Psoas muscle (tissue), 8 donors: ENCODE data around the gene CACNA1E. TPM values are rescaled to one million over a fixed set of nuclear protein-coding genes. Genes with fewer than 3 reads are reported as not detected.

Source experiments
- ATAC-seq, 4 donors: fragments of 200-7000 bp; cut with Tn5 transposase; one replicate each; pipeline ENCODE4 v1.9.1; 2020; ENCODE audit warnings: moderate library complexity in 3 of 4, mild to moderate bottlenecking in 2 of 4
- DNase-seq, 2 donors: peaks; one replicate each; pipeline ENCODE4 v3.0.0-alpha.2; 2020
- H3K27ac ChIP-seq: fragments of 200-600 bp; one replicate; pipeline ENCODE4 v1.8.0; 2022
- H3K27me3 ChIP-seq, 3 donors: fragments of 200-600 bp in 1 of 3; one replicate each; pipeline versions ENCODE4 v1.6.1 to v1.8.0; 2013 to 2022; ENCODE audit warnings: low read length in 2 of 3, mild to moderate bottlenecking in 2 of 3, moderate library complexity in 1 of 3; ENCODE audit not compliant: insufficient read depth in 3 of 3
- H3K36me3 ChIP-seq, 2 donors: fragments of 200-600 bp in 1 of 2; one replicate each; pipeline versions ENCODE4 v1.6.1 to v1.8.0; 2013 to 2022; ENCODE audit warnings: low read depth in 1 of 2, mild to moderate bottlenecking in 1 of 2, moderate library complexity in 1 of 2; ENCODE audit not compliant: insufficient read depth in 1 of 2
- H3K4me1 ChIP-seq: fragments of 200-600 bp; one replicate; pipeline ENCODE4 v1.8.0; 2022
- H3K4me3 ChIP-seq: fragments of 200-600 bp; one replicate; pipeline ENCODE4 v1.8.0; 2022; ENCODE audit warnings: mild to moderate bottlenecking
- H3K9me3 ChIP-seq: fragments of 200-600 bp; one replicate; pipeline ENCODE4 v1.8.0; 2022
- CTCF ChIP-seq: fragments of 200-600 bp; IDR thresholded peaks from one replicate; pipeline ENCODE4 v1.8.0; 2022; ENCODE audit warnings: antibody characterized with exemption
- WGBS, 3 donors: extraction: QIAGEN DNeasy Blood & Tissue Kit; methylation state at CpG; one replicate each; pipeline versions ENCODE4 v1.1.6 to v1.1.7; 2013; 5-methylcytosine and 5-hydroxymethylcytosine counted together
- intact Hi-C, 2 donors: fragments of 100-400 bp; cut with DNase I; formaldehyde crosslinking; loops; one replicate each; pipeline versions ENCODE4 v1.11.0 to v1.14.2; 2022
- polyA plus RNA-seq, 3 donors: library from polyadenylated mRNA; stranded (reverse); fragments of 200-250 nt; gene quantifications; one replicate each; pipeline ENCODE4 v1.2.3, GENCODE V29; 2013
- total RNA-seq, 4 donors: library from RNA; stranded (reverse); fragmentation: NEBNext Ultra II Directional in 2 of 4; extraction: Animal tissue kit (Norgen Biotek cat#: 25700) in 2 of 4; gene quantifications; one replicate each; pipeline versions ENCODE4 v1.2.1 to v1.2.4, GENCODE V29; 2021 to 2023
- donor health status: healthy with polysubstance abuse.
- donor health status: DM: no; HTN: no; CAD: no; lungs with moderate emphysema.
- donor health status: Bipolar disorder and iron deficiency.
- donor health status: healthy.
- donor health status: DM: yes; HTN: yes; CAD: no.
- donor health status: DM: no; HTN: no; CAD: no.
- donor health status: DM: no; HTN: no; CAD: no.
- donor health status: DM: yes; HTN: yes; CAD: no.

CACNA1E gene
- total and polyA plus RNA-seq, 7 donors = 0.03 to 0.06 (median 0.05) TPM; not detected in 3

- intact Hi-C loops = no loop called here
- H3K36me3 ChIP-seq = no peaks in the 10 kb centered on the region
- ATAC-seq = no peak
Observed at GRCh38 chr1:181459067-181459466, 24.2 kb upstream of the CACNA1E start.

GRCh38 chr1:181469829-181470228 lies 13.5 kb upstream of the CACNA1E start:
- Histone ChIP-seq H3K27ac (no peak overlapping the region), H3K27me3 (peaks cover 0 to 8% (median 0%) of the 10 kb centered on the region in 3 donors), H3K9me3 (no peaks in the 10 kb centered on the region), H3K36me3 (no peaks in the 10 kb centered on the region), H3K4me3 (no peak overlapping the region), H3K4me1 (no peaks in the 10 kb centered on the region)
- no peak for TF ChIP-seq CTCF
- DNase-seq (no peak), ATAC-seq (no peak)
- 79 to 83% (median 79%) methylated on average over 5 of the region's 5 CpGs for WGBS, 3 donors
- intact Hi-C loops = loop anchor here in 1 of 2 donors (10.0 kb wide), 1 partner anchor 595 kb away; the partner anchor contains the start of gene ZNF648

More at GRCh38 chr1:181459067-181459466, 24.2 kb upstream of the CACNA1E start:
- H3K9me3 ChIP-seq = no peaks in the 10 kb centered on the region
- no peak overlapping the region for H3K4me3 ChIP-seq
- 81 to 88% (median 88%) methylated on average over 2 of the region's 2 CpGs for WGBS, 3 donors
- no peak for DNase-seq
- H3K27ac ChIP-seq = no peak overlapping the region
- TF ChIP-seq CTCF = no peak
- H3K27me3 ChIP-seq = no peaks in the 10 kb centered on the region
- H3K4me1 ChIP-seq = no peaks in the 10 kb centered on the region

GRCh38 chr1:181475580-181475979 lies 7.7 kb upstream of the CACNA1E start:
- DNase-seq (no peak), ATAC-seq (no peak)
- no peak for TF ChIP-seq CTCF
- Histone ChIP-seq H3K36me3 (no peaks in the 10 kb centered on the region), H3K9me3 (no peaks in the 10 kb centered on the region), H3K27me3 (peaks cover 0 to 6% (median 0%) of the 10 kb centered on the region in 3 donors), H3K4me3 (no peak overlapping the region), H3K27ac (no peak overlapping the region), H3K4me1 (no peaks in the 10 kb centered on the region)
- intact Hi-C loops = loop anchor here (5.0 to 10.0 kb wide), 3 partner anchors 462 to 607 kb away; partner anchors contain the start of gene ZNF648 (in 1 of the 2)
- WGBS, 3 donors = 75 to 79% (median 76%) methylated on average over 4 of the region's 4 CpGs

- intact Hi-C loops = loop anchor here (5.0 to 10.0 kb wide), 3 partner anchors 461 to 606 kb away; partner anchors contain the start of gene ZNF648 (in 1 of the 2)
- H3K27me3 ChIP-seq = peaks cover 0 to 10% (median 0%) of the 10 kb centered on the region in 3 donors
- DNase-seq (no peak), ATAC-seq (no peak)
- H3K4me1 ChIP-seq = no peaks in the 10 kb centered on the region
- H3K27ac ChIP-seq = no peak overlapping the region
- no peaks in the 10 kb centered on the region for H3K36me3 ChIP-seq
- H3K9me3 ChIP-seq = no peaks in the 10 kb centered on the region
- no peak overlapping the region for H3K4me3 ChIP-seq
- WGBS, 3 donors = 66 to 72% (median 72%) methylated on average over 8 of the region's 8 CpGs
- no peak for TF ChIP-seq CTCF
Observed at GRCh38 chr1:181476581-181476980, 6.7 kb upstream of the CACNA1E start.

- no peak for TF ChIP-seq CTCF
- H3K4me1 ChIP-seq = peaks cover 2% of the 10 kb centered on the region
Observed at GRCh38 chr1:181478306-181478705, 5.0 kb upstream of the CACNA1E start.

More at GRCh38 chr1:181478306-181478705, 5.0 kb upstream of the CACNA1E start:
- intact Hi-C loops = loop anchor here (2.0 to 10.0 kb wide), 4 partner anchors 198 to 604 kb away; partner anchors contain the start of gene ZNF648 (in 1 of the 2)
- no peaks in the 10 kb centered on the region for H3K9me3 ChIP-seq
- no peak overlapping the region for H3K27ac ChIP-seq
- 77 to 86% (median 78%) methylated on average over 2 of the region's 2 CpGs for WGBS, 3 donors
- ATAC-seq (no peak), DNase-seq (no peak)
- H3K36me3 ChIP-seq = no peaks in the 10 kb centered on the region
- H3K4me3 ChIP-seq = no peak overlapping the region
- H3K27me3 ChIP-seq = peaks cover 0 to 28% (median 12%) of the 10 kb centered on the region in 3 donors
